Fibroblast of lung (primary cell): Measurements from ENCODE around the gene TEC.

Experiments
- EZH2 ChIP-seq: IDR thresholded peaks from 2 replicates; pipeline ENCODE4 v1.5.1; 2012; ENCODE audit warnings: low read length, control low read depth, mild to moderate bottlenecking; ENCODE audit errors: missing control alignments
- TF ChIP-seq, protein P1 (sequence below), 2 donors: IDR thresholded peaks in 1 of 2; conservative IDR thresholded peaks in 1 of 2; 1 replicate in 1 of 2; 2 replicates in 1 of 2; pipeline ENCODE4 v1.5.1; 2011 to 2012; ENCODE audit warnings: low read length in 2 of 2, control low read depth in 1 of 2, inconsistent platforms in 1 of 2, low read depth in 1 of 2, mild to moderate bottlenecking in 1 of 2

DNA sequence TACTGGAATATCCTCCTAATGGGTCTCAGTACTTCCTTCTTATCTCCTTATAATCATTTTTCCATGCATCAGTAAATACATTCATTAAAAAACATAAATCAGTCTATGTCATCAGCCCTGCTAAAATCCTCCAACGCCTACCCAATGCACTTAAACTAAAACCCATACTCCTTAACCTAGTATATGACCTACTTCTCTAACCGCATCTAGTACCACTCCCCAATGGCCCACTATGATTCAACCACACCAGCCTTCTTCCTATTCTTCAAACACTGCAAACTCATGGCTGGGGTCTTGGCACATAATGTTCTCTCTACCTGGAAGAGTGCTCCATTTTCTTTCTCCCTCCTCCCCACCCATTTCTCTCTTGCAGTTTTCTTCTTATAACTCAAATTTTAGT, 18.7 kb downstream of the TEC start:
- TF ChIP-seq, protein P1, sequence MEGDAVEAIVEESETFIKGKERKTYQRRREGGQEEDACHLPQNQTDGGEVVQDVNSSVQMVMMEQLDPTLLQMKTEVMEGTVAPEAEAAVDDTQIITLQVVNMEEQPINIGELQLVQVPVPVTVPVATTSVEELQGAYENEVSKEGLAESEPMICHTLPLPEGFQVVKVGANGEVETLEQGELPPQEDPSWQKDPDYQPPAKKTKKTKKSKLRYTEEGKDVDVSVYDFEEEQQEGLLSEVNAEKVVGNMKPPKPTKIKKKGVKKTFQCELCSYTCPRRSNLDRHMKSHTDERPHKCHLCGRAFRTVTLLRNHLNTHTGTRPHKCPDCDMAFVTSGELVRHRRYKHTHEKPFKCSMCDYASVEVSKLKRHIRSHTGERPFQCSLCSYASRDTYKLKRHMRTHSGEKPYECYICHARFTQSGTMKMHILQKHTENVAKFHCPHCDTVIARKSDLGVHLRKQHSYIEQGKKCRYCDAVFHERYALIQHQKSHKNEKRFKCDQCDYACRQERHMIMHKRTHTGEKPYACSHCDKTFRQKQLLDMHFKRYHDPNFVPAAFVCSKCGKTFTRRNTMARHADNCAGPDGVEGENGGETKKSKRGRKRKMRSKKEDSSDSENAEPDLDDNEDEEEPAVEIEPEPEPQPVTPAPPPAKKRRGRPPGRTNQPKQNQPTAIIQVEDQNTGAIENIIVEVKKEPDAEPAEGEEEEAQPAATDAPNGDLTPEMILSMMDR (conservative IDR thresholded peaks at IDR 0.05 in 1 of 2, IDR thresholded peaks at IDR 0.05 in 1 of 2; ENCODE audit: low read depth in 1 of 2, low read length in 2 of 2): no peak
- TF ChIP-seq EZH2: no peak
